Bronchial epithelial cell (primary cell): Measurements from ENCODE around the gene DCBLD2. TPM values are rescaled to one million over a fixed set of nuclear protein-coding genes. Genes with fewer than 3 reads are reported as not detected.

Experiments used
- DNase-seq: peaks from one replicate; pipeline ENCODE4 v3.0.0-alpha.2; 2010; ENCODE audit warnings: low read depth
- FAIRE-seq: peaks from 2 replicates; lab custom pipeline; 2011; peaks lifted over from hg19 to GRCh38; lab: Jason Lieb, UNC
- H3K27me3 ChIP-seq: 2 replicates; pipeline ENCODE4 v1.5.1; 2011; ENCODE audit warnings: low read length; ENCODE audit not compliant: control insufficient read depth, insufficient read depth
- H3K36me3 ChIP-seq: 2 replicates; pipeline ENCODE4 v1.5.1; 2011; ENCODE audit warnings: low read length; ENCODE audit not compliant: control insufficient read depth, insufficient read depth
- H3K4me3 ChIP-seq: 2 replicates; pipeline ENCODE4 v1.5.1; 2011; ENCODE audit warnings: mild to moderate bottlenecking, low read depth, low read length, control low read depth
- CTCF ChIP-seq: IDR thresholded peaks from 2 replicates; pipeline ENCODE4 v1.5.1; 2011; ENCODE audit warnings: mild to moderate bottlenecking, moderate library complexity, low read length, control low read depth, inconsistent platforms; ENCODE audit not compliant: insufficient read depth, severe bottlenecking
- total RNA-seq: library from RNA; depleted of rRNA; stranded (reverse); fragments of >200 nt; gene quantifications from 2 replicates; pipeline ENCODE4 v1.2.1, GENCODE V29; 2014

DCBLD2 gene
- total RNA-seq, 1 donor from 2014 or later = 96.1 TPM

- FAIRE-seq = no peak
- TF ChIP-seq CTCF = no peak
- peaks cover 4% of the 10 kb centered on the region for H3K36me3 ChIP-seq
Observed at GRCh38 chr3:98829246-98829832, 72.2 kb downstream of the DCBLD2 start.

GRCh38 chr3:98827221-98827920 lies 74.1 kb downstream of the DCBLD2 start:
- Histone ChIP-seq H3K27me3 (no peaks in the 10 kb centered on the region), H3K4me3 (no peak overlapping the region), H3K36me3 (no peaks in the 10 kb centered on the region)
- TF ChIP-seq CTCF = no peak
- DNase-seq (no peak), FAIRE-seq (no peak)

More at GRCh38 chr3:98829246-98829832, 72.2 kb downstream of the DCBLD2 start:
- H3K4me3 ChIP-seq = no peak overlapping the region
- no peak for DNase-seq
- no peaks in the 10 kb centered on the region for H3K27me3 ChIP-seq

GRCh38 chr3:98826126-98826525 lies 75.4 kb downstream of the DCBLD2 start:
- no peaks in the 10 kb centered on the region for H3K36me3 ChIP-seq
- TF ChIP-seq CTCF = no peak
- no peaks in the 10 kb centered on the region for H3K27me3 ChIP-seq
- no peak for FAIRE-seq
- no peak overlapping the region for H3K4me3 ChIP-seq
- peak; percentile 35 for DNase-seq

- DNase-seq (no peak), FAIRE-seq (no peak)
- no peak overlapping the region for H3K4me3 ChIP-seq
- peaks cover 2% of the 10 kb centered on the region for H3K36me3 ChIP-seq
- no peaks in the 10 kb centered on the region for H3K27me3 ChIP-seq
- TF ChIP-seq CTCF = no peak
Observed at GRCh38 chr3:98824256-98824655, 77.2 kb downstream of the DCBLD2 start.

GRCh38 chr3:98823791-98824190 lies 77.7 kb downstream of the DCBLD2 start:
- Histone ChIP-seq H3K27me3 (no peaks in the 10 kb centered on the region), H3K36me3 (peaks cover 2% of the 10 kb centered on the region), H3K4me3 (no peak overlapping the region)
- no peak for TF ChIP-seq CTCF
- DNase-seq = no peak
- FAIRE-seq = no peak
